ENCODE results near the gene FANCL.

DNA sequence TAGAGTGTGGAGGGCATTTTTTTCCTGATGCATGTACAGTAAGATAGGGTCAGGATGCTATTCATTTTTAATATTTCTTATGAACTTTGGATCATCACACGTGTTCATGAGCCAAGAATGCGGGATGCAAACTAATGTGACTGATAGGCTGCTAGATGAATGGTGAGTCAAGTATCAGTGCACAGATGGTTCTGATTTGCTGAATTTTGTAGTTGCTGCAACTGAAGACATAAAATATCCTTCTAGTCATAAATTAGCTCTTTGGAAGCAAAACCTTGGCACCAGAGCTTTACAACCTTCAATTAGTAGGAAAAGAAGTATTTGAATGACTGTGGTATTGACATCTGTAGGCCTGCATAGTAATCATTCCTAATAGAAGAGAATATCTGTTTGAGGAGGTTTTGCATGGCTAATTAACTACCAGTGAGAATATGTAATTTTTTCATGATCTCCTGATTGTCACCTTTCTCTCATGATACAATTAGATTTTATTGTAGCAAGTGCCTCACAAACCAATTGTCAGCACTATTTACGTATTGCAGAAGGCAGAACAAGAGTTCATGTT is 100.5 kb downstream of the FANCL start:
- TF ChIP-seq POLR2AphosphoS5 (IDR thresholded peaks at IDR 0.05) (no peak), POLR2A (IDR thresholded peaks at IDR 0.05) (no peak)
- TF ChIP-seq, protein P1, sequence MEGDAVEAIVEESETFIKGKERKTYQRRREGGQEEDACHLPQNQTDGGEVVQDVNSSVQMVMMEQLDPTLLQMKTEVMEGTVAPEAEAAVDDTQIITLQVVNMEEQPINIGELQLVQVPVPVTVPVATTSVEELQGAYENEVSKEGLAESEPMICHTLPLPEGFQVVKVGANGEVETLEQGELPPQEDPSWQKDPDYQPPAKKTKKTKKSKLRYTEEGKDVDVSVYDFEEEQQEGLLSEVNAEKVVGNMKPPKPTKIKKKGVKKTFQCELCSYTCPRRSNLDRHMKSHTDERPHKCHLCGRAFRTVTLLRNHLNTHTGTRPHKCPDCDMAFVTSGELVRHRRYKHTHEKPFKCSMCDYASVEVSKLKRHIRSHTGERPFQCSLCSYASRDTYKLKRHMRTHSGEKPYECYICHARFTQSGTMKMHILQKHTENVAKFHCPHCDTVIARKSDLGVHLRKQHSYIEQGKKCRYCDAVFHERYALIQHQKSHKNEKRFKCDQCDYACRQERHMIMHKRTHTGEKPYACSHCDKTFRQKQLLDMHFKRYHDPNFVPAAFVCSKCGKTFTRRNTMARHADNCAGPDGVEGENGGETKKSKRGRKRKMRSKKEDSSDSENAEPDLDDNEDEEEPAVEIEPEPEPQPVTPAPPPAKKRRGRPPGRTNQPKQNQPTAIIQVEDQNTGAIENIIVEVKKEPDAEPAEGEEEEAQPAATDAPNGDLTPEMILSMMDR (IDR thresholded peaks at IDR 0.05): no peak
